ENCODE results near the gene TMTC2.

Gene TMTC2

DNA sequence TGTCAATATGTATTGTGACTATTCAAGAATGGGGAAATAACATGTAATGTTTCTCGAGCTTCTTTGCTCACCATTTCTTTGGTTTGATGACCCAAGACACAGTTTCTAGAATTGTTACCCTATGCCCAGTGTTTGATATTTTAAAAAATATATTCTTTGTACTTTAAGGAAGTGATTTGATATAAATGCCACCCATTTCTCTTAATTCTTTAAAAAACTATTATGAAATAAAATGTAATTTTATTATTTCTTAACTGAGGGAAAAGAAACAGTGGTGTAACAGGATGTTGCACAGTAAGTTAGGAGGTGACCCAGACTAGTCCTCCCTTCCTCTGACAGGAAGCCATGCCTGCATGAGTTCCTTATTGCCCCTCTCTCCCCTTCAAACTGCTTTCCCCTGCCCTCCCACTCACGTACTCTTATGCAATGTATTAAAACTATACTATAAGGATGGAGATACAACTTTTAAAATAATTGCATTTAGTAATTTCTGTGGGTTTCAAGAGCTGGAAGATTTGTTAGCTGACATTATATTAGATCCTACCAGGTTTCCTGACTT lies 279.4 kb downstream of the TMTC2 start:
- Mint-ChIP-seq H3K27ac (no peak overlapping the region), H3K27me3 (no peaks in the 10 kb centered on the region), H3K9me3 (no peaks in the 10 kb centered on the region), H3K4me1 (no peaks in the 10 kb centered on the region), H3K36me3 (no peaks in the 10 kb centered on the region), H3K4me3 (no peak overlapping the region)
- ATAC-seq: no peak

DNA sequence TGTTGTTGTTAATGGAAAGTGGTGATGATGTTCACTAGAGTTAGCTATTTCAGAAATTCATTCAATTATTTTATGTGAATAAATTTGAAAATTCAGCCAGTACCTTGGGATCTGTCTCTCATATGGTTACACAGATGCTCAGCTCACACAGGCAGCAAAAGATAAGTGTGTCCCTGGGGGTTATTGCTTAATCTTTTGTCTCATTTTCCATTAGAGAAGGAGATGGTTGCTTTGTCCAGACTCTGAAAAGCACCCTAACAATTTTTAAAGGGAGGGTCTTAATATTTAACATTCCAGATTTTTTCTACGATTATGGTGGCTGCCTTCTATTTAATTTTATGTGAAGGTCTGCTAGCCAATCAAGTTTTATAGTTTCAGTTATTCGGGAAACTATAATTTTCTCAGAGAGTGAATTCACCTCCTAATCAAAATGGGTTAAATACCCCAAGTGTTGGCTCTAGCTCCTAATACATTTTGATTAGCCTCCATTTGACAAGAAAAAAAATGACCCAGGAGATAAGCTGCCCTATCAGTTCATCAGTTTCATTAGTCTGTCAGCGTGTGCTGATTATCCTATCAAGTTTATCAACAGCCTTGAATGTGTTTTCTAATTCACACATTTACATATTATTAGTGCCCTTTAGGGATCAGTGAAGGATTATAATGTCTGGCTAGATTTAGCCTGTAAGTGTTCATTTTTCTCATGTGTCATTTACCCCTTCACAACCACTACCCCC lies 282.1 kb downstream of the TMTC2 start:
- no peaks in the 10 kb centered on the region for H3K27me3 Mint-ChIP-seq
- H3K36me3 Mint-ChIP-seq: no peaks in the 10 kb centered on the region
- H3K4me3 Mint-ChIP-seq: no peak overlapping the region
- H3K9me3 Mint-ChIP-seq: no peaks in the 10 kb centered on the region
- no peaks in the 10 kb centered on the region for H3K4me1 Mint-ChIP-seq
- H3K27ac Mint-ChIP-seq: no peak overlapping the region
- no peak for ATAC-seq

DNA sequence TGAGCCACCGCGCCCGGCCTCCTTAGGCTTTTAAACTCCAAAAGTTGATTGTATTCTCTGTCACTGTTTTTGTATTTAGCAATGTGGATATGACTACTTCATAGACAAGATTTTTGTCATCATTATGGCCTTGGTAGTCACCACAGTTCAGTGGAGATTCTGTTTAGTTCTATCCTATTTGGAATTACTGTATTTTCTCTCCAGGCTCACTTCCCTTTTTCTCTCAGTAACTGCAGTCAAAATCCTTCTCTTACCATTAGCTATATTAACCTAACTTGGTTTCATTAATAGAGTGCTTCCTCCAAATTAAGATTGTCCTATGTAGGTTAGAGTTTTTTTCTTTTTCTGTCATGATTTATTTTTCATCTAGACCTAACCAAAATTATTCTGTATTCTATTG lies 283.9 kb downstream of the TMTC2 start:
- H3K36me3 Mint-ChIP-seq: no peaks in the 10 kb centered on the region
- H3K27ac Mint-ChIP-seq: no peak overlapping the region
- no peaks in the 10 kb centered on the region for H3K9me3 Mint-ChIP-seq
- H3K27me3 Mint-ChIP-seq: no peaks in the 10 kb centered on the region
- ATAC-seq: no peak
- no peak overlapping the region for H3K4me3 Mint-ChIP-seq
- no peaks in the 10 kb centered on the region for H3K4me1 Mint-ChIP-seq

DNA sequence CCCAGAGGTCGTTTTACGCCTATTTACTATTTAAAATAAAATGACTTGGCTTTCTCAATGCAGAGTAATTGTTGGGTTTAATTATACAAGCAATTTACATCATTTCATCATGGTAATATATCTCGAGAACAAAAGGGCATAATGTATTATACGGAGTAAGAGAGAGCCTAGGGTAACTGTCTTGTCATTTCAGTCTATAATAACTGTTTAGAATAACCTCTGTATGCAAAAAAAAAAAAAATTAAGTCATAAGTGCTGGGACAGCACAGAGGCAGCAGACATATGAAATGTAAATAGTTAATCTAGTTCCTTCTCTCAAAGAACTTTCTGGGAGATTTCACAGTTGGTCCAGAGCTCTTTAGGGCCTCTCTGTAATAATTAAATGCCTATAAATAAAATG lies 284.9 kb downstream of the TMTC2 start:
- Mint-ChIP-seq H3K27ac (no peak overlapping the region), H3K27me3 (no peaks in the 10 kb centered on the region), H3K36me3 (no peaks in the 10 kb centered on the region), H3K4me1 (no peaks in the 10 kb centered on the region), H3K4me3 (no peak overlapping the region), H3K9me3 (no peaks in the 10 kb centered on the region)
- ATAC-seq: no peak

DNA sequence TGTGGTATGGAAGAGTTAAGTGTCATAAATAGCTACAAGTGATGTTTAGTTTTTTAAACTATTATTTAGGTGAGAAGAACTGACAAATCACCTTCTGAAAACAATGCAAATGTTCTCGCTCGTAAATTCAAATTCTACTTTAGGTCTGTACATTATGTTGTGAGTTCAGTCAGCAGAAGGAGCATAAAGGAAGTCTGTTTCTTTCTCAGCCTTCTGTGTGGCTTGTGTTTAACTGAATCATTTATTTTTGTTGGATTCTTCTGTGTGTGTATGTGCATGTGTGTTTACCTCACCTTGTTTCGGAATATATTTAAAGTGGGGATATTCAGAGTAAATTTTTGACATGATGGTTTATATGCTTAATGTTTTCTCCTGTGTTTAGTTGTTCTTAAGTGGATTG lies 285.9 kb downstream of the TMTC2 start:
- no peak for ATAC-seq
- H3K27me3 Mint-ChIP-seq: no peaks in the 10 kb centered on the region
- no peaks in the 10 kb centered on the region for H3K36me3 Mint-ChIP-seq
- no peaks in the 10 kb centered on the region for H3K9me3 Mint-ChIP-seq
- H3K4me1 Mint-ChIP-seq: no peaks in the 10 kb centered on the region
- no peak overlapping the region for H3K27ac Mint-ChIP-seq
- no peak overlapping the region for H3K4me3 Mint-ChIP-seq

DNA sequence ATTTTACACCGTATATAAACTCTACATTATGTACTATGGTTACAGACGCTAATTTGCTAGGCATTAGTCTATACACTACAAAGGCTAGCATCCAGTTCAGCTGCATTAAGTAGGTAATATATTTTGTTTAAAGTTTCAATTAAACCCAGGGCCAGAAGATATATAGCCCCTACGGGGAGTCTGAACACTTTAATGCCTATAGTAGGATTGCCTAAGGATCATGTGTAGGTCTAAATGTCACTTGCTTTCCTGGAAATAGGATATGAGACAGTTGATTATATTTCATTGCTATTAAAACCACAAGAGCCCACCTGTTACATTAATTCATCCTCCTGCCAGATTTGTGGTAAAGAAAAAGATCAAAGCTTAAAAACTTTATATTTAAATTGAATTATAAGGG lies 286.9 kb downstream of the TMTC2 start:
- H3K36me3 Mint-ChIP-seq: no peaks in the 10 kb centered on the region
- no peaks in the 10 kb centered on the region for H3K9me3 Mint-ChIP-seq
- H3K4me1 Mint-ChIP-seq: no peaks in the 10 kb centered on the region
- H3K27ac Mint-ChIP-seq: no peak overlapping the region
- no peak for ATAC-seq
- H3K4me3 Mint-ChIP-seq: no peak overlapping the region
- no peaks in the 10 kb centered on the region for H3K27me3 Mint-ChIP-seq

DNA sequence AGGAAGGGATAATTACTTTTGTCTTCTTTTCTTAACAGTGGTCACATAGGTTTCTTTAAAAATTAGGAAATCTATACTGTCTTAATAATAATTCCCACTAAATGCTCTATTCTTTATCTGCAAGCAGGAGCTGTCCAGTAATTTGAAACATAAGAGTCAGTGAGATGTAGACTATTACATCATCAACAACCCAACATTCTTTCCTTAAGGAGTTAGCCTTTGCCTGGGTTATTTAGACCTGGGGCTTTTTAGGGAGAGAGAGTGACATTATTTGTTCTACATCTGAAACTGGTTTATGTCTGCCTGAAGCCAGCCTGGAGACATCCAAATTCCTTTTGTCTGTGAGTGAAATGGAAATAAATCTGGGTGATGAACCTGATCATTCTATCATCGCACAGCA lies 294.4 kb downstream of the TMTC2 start:
- Mint-ChIP-seq H3K9me3 (no peaks in the 10 kb centered on the region), H3K36me3 (no peaks in the 10 kb centered on the region), H3K4me1 (no peaks in the 10 kb centered on the region), H3K27me3 (no peaks in the 10 kb centered on the region), H3K4me3 (no peak overlapping the region), H3K27ac (no peak overlapping the region)
- ATAC-seq: no peak

DNA sequence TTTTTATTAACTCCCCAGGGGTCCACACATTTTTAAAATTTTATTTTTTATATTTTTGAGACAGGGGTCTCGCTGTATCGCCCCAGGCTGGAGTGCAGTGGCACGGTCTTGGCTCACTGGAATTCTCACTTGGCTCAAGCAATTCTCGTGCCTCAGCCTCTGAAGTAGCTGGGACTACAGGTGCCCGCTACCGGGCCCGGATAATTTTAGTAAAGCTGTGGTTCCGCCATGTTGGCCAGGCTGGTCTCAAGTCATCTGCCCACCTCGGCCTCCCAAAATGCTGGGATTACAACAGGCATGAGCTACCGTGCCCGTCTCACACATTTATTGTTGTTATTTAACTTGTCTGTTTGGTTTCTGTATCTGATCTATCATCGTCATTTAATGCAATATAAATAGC lies 307.4 kb downstream of the TMTC2 start:
- no peaks in the 10 kb centered on the region for H3K9me3 Mint-ChIP-seq
- H3K36me3 Mint-ChIP-seq: no peaks in the 10 kb centered on the region
- no peaks in the 10 kb centered on the region for H3K4me1 Mint-ChIP-seq

DNA sequence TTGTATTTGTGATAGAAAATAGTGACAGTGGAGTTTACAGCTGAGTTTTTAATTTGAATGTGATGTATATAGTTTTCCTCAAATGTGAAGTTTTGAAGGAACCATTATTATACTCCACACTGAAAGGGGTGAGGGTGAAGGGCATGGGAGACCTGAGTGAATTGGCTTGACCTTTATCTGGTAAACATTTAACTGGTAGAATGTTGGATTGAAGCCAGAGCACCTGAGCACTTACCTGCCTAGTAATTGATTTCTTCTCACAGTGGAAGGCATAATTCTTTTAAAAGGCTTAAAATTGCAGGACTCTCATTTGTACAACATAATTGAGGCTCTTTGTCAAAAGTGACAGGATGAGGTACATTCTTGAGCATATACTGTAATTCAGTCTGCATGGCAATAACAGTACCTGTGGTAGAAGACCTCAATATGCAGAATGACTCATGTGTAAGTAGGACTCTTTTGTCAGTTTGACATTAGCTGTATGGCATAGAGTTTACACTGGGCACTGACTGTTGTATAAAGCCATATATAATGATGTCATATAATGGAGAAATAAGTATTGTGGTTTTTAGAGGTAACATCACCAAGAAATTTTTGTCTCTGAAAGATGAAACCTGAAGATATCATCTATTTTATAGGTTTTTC lies 309.6 kb downstream of the TMTC2 start:
- Mint-ChIP-seq H3K9me3 (no peaks in the 10 kb centered on the region), H3K4me3 (no peak overlapping the region), H3K27ac (no peak overlapping the region), H3K4me1 (no peaks in the 10 kb centered on the region), H3K27me3 (no peaks in the 10 kb centered on the region), H3K36me3 (no peaks in the 10 kb centered on the region)
- no peak for ATAC-seq

More for the DNA sequence above, 307.4 kb downstream of the TMTC2 start:
- Mint-ChIP-seq H3K27me3 (no peaks in the 10 kb centered on the region), H3K27ac (no peak overlapping the region), H3K4me3 (no peak overlapping the region)
- ATAC-seq: no peak

DNA sequence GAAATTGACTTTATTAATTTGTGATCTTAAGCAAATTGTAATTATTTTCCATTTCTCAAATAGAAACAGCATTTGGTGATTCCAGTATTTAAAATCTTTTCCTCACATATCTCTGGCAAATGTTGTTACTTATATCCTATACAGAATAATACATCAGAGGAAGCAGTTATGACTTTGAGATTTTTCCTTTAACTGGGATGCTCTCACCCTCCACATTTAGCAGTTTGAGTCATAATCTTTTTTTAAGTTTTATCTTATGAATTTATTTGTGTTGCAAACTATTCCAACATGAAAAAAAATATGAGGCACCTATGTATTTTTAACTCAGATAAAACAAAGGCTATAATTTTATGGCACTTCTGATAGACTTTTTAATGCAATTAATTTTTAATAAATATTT lies 311.8 kb downstream of the TMTC2 start:
- H3K36me3 Mint-ChIP-seq: no peaks in the 10 kb centered on the region

DNA sequence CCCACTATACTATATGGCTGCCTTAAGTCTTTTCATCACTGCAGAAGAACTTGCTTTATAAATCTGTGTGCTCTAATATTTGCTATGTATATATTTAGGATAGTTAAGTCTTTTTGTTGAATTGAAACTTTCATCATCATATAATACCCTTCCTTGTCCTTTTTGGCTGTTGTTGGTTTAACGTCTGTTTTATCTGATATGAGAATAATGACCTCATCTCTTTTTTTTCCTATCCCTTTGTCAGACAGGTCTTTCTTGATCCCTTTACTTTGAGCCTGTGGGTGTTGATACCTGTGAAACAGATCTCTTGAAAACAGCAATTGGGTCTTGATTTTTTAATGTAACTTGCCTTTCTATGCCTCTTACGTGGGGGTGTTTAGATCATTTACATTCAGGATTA lies 316.3 kb downstream of the TMTC2 start:
- Mint-ChIP-seq H3K27ac (no peak overlapping the region), H3K4me1 (no peaks in the 10 kb centered on the region), H3K4me3 (no peak overlapping the region), H3K27me3 (no peaks in the 10 kb centered on the region), H3K36me3 (peaks cover 18% of the 10 kb centered on the region), H3K9me3 (peaks cover 10% of the 10 kb centered on the region)
- no peak for ATAC-seq

More for the DNA sequence above, 311.8 kb downstream of the TMTC2 start:
- Mint-ChIP-seq H3K27ac (no peak overlapping the region), H3K27me3 (no peaks in the 10 kb centered on the region), H3K4me3 (no peak overlapping the region), H3K9me3 (no peaks in the 10 kb centered on the region), H3K4me1 (no peaks in the 10 kb centered on the region)
- no peak for ATAC-seq

DNA sequence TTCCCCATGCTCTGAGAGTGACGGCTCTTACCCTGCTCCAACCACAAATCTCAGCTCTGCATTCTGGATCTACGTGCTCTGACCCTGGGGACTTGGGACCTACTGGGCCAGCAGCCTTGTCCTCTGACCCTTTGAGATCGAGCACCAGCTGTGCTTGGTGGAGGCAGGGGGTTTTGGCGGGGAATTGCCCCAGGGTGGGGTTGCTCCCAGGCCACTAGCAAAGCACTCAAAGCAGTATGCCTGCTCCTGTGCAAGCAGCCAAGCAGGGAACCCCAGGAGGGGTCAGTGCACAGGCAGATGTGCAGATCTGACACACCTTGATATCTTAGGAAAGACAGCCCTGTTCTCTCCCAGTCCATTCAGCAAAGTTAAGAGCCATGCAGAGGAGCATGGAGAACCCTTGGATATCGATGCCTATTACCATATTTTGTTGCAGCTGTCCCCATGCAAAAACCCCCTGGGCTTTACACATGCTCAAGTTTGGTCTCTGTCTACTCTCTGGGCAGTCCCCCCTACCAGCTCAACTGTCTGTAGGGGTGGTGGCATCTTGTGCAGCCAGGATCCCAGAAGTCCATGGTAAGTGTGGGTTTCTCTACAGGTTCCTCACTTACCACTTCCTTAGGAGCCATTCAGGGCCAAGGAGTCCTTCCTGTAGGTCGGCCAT lies 319.0 kb downstream of the TMTC2 start:
- Mint-ChIP-seq H3K36me3 (peaks cover 44% of the 10 kb centered on the region), H3K27me3 (no peaks in the 10 kb centered on the region), H3K9me3 (peaks cover 28% of the 10 kb centered on the region), H3K27ac (no peak overlapping the region), H3K4me3 (no peak overlapping the region), H3K4me1 (peaks cover 7% of the 10 kb centered on the region)
- no peak for ATAC-seq

DNA sequence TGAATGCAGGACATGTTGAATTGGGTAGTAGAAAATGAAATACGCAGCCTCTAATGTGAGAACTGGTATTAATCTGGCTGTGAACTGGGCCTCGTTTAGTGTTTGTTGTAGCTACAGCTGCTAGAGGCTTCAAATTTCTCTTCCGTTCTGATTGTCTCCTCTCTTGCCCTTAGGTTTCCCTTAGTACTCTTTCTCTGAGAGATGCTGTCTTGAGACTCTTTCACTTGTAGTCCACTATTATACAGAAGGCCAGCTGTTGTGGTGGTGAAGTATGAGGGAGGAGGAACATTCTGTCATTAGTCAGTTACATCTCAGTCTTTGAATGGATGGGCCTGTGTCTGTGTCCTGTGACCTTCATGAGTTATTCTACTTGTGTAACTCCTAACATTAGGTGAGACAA lies 322.0 kb downstream of the TMTC2 start:
- peaks cover 51% of the 10 kb centered on the region for H3K36me3 Mint-ChIP-seq
- H3K27me3 Mint-ChIP-seq: no peaks in the 10 kb centered on the region
- no peak overlapping the region for H3K27ac Mint-ChIP-seq
- no peak for ATAC-seq
- H3K9me3 Mint-ChIP-seq: peaks cover 31% of the 10 kb centered on the region
- H3K4me3 Mint-ChIP-seq: no peak overlapping the region
- H3K4me1 Mint-ChIP-seq: peaks cover 7% of the 10 kb centered on the region

DNA sequence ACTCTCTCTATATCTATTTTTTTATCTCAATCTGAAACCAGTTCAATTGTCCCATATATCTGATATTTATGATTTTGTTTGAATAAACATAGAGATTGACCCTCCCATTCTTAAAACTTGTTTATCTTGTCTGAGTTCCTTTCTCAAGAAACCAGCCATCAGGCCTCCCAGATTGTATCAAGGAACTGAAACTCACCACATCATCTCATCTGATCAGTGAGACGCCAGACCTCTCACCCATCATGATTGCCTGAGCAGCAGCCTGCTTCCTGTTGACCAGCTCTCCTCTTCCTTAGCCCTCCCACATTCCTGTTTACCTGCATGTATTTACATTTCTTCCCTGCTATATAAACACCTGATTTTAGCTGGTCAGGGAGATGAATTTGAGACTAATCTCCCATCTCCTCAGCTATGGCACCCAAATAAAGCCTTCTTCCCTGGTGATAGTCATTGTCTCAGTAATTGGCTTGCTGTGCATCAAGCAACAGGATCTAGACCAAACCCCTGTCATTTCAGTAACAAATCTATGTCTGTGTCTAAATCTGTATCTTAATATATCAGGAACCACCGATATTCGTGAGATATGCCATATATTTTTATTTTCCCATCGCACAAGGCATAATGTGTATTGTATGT lies 323.6 kb downstream of the TMTC2 start:
- H3K9me3 Mint-ChIP-seq: peaks cover 31% of the 10 kb centered on the region
- no peak overlapping the region for H3K4me3 Mint-ChIP-seq
- H3K4me1 Mint-ChIP-seq: peaks cover 7% of the 10 kb centered on the region
- H3K27me3 Mint-ChIP-seq: no peaks in the 10 kb centered on the region
- H3K36me3 Mint-ChIP-seq: peaks cover 51% of the 10 kb centered on the region
- H3K27ac Mint-ChIP-seq: peak overlapping the region; percentile 42
- ATAC-seq: peak; percentile 64

All from stimulated activated memory B cell treated with anti-CD40 and anti-IgM and Interleukin-4, amounts not matched to agents 10 μg/mL and 1 μg/mL and 100 μg/mL, for 72 hours (primary cell).